Renal pelvis (tissue), 4 donors: ENCODE data around the gene APBA2. TPM values are rescaled to one million over a fixed set of nuclear protein-coding genes. Genes with fewer than 3 reads are reported as not detected.

Source experiments
- DNase-seq: peaks from one replicate; pipeline ENCODE4 v3.0.0-alpha.2; 2013
- polyA plus RNA-seq, 3 donors: library from polyadenylated mRNA; unstranded; fragments of 120-200 nt; gene quantifications; one replicate each; pipeline ENCODE4 v1.2.1, GENCODE V29; 2013; ENCODE audit not compliant: insufficient read length in 3 of 3

APBA2 gene
- polyA plus RNA-seq, 3 donors: 12.6 to 18.3 (median 15.3) TPM

DNA sequence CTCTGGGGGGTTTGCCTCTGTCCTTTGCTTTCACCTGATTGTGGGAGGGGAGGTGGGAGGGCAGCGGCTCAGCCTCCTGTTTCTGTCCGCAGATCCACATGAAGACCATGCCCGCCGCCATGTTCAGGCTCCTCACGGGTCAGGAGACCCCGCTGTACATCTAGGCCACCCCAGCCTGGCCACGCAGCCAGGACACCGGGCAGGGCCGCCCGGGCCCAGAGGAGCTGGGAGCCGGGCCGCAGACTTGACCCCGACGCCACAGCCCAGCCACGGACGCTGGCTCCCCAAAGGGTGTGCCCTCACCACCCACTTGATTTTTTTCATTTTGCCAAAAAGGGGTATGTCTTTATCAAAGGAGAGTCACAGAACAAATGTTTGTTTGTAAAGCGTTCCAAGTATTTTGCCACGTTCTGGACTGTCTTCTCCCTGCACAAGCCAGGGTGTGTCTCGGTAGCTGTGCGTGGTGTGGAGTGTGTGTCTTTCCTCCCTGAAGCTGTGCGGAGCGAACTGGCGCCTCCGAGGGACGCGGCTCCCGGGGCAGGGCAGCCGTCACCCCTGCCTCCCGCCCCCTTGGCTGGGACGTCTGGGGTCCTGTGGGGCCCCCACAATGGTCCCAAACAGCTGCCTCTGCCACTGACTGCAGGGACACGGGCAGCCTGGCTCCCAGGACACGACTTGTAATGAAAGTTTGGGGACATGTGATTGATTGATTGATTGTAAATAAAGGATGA is 231.4 kb downstream of the APBA2 start:
- DNase-seq: no peak

DNA sequence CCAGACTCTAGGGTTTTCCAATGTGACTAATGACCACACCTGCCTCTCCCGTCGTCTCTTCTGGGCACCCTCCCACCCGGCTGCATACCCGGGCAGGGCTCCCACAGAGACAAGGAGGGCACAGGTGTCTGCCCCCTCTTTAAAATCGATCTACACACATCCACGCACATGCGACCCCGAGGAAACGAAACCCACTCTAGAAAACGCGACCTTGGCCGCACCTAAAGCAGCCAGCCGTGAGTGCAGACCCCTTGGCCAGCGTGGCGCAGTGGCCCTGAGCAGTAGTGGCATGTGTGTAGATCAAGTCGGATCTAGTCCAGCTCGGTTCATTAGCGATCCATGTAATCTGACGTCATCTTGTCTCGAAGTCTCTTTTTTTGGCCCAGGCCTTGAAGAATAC is 232.0 kb downstream of the APBA2 start:
- DNase-seq: no peak

DNA sequence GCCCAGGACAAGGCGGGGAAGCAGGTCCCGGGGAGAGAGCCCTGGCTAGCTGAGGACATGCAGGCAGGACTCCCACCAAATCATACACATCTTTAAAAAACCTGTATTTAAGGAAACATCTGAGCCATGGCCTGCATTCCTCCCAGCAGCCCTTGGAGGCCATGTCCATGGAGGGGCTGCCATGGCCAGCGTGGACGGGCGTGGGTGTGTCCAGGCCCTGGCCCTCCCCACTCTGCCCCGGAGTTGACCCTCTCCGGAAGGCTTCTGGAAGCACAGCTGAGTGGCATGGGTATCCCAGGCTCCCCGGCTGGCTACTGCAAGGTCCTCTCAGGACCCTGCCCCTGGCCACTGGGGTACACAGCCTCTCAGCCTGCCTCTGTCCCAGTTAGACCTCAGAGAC is 234.1 kb downstream of the APBA2 start:
- DNase-seq: no peak

DNA sequence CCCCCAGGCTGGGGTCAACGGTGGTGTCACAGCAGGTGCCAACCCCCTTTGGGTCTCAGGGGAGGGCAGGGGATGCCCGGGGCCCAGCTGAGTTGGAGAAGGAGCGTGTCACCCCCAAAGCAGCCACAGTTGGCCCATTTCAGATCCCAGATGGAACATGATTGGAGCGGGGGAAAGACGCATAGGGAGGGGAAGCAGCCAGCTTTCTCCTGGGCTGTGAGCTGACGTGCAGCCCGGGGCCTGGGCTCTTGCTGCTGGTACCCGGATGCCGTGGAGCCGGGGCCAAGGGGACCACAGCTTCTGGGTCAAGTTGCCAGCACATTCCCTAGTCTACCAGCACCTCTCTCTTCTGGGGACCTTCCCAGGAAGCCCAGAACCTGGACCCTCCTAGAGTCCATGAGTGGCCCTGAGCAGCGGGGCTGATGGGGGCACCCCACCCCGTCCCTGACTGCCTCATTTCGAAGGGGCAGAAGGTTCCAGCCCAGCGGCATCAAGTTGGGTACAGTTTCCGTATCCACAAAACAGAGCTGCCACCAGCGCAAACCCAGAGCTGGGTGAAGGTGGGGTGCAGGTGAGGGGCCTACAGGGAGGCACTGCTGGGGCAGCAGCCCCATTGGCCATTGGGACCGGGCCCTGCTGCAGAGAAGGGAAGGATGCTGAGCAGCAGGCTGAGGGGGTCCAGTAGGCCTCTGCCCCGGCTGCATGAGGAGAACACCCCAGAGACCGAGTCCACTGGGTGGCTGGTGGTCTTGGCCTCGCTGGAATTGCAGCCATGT is 235.0 kb downstream of the APBA2 start:
- no peak for DNase-seq

DNA sequence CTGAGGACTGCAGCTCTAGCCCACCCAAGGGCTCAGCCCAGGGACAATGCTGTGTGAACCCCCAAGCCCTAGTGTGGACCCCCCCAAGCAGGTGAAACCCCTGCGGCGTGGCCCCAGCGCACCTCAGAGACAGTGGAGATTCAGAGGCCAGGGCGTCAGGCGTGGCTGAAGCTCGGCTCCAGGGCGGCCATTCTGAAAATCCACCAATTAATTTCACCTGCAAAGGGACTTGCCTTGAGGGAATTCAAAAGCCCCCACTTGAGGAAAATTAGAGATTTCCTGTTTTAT is 235.5 kb downstream of the APBA2 start:
- no peak for DNase-seq

DNA sequence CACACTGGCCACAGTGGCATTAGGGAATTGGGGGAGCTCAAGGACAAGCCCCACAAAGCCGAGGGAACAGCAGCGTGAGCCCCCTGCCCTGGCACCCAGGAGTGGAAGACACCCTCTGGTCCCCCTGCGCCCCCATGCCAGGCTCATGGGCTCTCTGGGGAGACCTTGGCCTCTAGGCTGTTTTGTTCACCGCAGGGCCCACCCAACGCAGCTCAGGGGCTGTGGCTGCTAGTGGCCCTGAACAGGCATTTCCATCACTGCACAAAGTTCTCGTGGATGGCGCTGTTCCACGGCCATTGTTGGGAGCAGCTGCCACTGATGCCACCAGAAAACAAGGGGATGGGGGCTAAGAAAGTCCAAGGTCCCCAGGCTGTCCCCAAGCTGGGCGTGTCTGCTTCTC is 236.1 kb downstream of the APBA2 start:
- DNase-seq: no peak

DNA sequence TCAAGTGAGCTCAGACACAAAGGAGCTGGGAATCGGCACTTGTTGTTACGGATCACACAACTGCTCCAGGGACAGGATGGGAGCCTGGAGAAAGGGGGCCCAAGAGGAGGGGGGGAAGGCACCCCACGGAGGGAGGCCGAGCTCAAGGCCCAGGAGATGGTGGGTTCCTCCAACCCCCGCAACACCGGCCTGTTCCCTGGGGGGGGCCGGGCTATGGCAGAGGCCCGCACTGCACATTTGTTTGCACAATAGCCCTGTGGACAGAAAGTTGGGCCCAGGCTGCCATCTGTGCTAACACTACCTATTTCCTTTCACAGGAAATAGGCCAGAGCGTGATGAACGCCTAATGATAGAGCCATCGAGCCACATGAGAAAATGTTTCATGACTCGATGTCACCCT is 236.7 kb downstream of the APBA2 start:
- no peak for DNase-seq

DNA sequence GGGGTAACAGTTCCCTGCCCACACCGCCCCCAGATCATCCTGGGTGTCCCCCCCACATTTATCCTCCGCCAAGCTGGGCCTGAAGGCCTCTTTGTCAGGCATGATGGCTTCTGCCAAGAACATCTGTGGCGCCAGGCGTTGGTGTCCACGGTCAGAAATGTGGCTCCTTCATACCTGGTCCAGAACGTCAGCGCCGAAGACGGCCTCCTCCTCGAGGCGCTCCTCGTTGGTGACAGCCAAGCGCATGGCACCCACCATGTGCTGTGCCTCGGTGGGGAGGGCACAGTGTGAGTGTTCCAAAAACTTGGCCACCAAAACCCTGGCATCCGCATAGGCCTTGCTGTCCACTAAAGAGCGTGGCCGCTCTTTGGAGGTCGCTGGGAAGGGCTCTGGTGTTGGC is 237.4 kb downstream of the APBA2 start:
- no peak for DNase-seq

DNA sequence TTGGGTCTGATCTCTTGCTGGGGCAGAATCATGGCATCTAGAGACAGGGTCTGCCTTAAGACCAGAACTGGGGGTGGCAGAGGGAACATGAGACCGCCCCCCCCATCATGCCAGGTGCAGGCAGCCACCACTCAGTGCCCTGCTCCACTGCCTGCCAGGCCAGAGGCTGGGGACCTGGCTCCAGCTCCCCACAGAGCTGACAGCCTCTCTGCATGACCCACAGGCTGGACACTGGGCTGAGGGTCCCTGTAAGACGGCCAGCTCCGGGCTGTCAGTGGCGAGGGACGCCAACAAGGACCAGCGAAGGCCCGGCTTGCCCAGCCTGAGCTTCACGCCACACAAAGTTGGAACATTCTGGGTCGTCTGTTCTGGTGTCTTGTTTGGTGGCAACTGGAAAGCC is 238.2 kb downstream of the APBA2 start:
- no peak for DNase-seq

DNA sequence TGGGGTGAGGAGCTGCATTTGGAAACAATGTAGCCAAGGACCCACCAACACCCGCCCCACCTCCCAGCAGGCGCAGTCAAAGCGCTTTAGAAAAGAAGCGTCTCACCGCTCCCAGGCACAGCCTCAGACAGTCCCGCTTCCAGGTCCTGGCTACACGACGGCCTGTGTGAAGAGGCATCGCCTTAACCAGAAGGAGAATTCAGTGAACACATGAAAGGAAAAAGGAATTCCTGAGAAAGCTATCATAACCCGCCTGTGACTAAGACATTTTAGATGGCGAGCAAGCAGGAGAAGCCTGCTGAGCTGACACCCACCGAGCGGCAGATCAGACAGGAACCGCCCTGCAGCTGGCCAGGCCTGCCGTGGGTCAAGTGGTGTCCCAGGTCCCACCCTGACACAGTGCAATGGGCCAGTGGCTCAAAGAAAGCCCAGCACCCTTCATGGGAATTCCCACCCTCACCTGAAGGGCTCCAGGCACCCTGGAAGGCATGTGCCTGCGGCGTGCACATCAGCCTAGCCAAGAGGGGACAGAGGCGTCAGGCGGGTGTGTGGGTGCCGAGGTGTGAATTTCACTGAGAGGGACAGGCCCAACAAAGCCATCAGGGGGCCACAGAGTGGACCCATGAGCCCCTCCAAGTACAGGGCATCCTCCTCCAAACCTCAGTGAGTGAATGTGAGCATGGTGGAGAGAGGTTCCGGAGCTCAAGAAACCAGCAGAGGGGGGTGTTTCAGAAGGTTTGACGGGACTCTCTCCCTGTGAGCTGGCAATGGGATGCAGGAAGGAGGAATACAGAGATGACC is 239.0 kb downstream of the APBA2 start:
- DNase-seq: no peak

DNA sequence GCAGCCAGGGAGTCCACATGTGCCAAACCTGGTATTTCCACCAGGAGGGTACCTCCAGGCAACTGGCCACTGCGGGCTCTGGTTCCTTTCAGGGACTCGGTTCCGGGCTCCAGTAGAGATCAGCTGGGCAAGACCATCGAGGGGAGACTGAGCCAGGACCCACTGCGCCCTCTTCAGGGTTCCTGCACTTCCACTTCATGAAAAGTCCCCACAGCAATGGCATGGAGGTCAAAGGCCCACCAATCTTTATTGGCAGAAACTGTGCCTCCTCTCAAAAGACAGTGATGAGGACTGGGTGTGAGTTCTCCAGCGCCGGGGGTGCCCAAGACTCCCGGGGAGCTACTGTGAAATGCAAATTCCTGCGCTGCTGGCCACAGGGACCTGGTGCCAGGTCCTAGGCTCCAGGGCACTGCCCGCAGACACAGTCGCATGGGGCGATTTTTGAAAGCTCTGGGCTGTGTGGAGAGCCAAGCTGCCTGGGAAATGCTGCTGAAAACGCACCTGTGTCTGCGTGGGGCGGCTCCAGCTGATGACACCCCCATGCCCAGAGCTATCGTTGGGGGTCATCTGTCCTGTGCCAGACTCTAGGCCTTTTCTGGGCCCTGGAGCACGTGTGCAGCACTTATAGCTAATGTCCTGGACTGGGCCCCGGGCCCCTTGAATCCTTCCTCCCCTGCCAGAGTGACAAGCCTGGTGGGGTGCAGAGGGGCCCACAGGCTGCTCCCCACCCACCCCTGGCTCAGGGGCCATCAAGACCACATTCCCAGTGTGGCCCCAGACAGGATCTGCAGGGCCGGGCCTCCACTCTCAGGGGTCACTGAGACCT is 239.8 kb downstream of the APBA2 start:
- DNase-seq: no peak

DNA sequence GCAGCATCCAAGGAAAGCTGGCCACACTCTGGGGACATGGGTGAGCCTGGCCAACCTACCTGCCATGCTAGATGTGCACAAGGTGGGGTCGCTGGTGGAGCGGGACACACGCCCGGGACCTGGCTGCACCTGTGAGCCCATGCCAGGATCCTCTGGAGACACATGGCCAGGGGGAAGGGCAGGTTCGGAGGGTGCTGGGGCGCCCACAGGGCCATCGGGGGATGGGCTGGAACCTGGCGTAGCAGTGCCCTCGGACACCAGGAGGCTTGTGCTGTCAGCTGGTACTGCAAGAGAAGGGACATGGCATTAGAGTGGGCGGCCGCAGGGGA is 240.4 kb downstream of the APBA2 start:
- no peak for DNase-seq

DNA sequence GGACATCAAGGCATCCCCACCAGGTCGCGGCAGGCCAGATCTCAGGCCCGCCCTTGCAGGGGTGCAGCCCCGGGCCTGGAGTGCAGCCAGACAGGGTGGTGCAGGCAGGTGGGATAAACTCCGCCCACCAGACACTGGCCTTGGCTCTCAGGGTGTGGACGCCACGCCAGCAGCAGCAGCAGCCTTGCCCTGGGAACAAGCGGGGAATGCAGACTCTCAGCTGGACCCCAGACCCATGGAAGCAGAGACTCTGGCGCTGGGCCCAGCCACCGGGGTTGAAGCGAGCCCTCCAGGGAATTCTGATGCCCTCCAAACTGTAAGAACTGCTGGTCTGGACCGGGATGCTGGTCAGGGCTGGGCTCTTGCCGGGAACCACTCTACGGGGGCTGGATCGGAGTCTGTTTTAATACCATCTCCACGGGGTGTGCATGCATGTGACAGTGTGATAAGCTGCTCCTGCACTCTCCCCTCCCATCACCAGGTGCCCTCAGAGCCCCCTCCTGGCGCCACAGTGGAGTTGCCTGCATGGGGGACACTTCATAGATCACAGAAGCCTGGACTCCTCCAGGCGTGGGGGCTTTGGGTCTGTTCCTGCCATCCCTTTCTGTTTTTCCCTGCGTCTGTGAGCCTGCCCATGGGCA is 241.2 kb downstream of the APBA2 start:
- DNase-seq: no peak

DNA sequence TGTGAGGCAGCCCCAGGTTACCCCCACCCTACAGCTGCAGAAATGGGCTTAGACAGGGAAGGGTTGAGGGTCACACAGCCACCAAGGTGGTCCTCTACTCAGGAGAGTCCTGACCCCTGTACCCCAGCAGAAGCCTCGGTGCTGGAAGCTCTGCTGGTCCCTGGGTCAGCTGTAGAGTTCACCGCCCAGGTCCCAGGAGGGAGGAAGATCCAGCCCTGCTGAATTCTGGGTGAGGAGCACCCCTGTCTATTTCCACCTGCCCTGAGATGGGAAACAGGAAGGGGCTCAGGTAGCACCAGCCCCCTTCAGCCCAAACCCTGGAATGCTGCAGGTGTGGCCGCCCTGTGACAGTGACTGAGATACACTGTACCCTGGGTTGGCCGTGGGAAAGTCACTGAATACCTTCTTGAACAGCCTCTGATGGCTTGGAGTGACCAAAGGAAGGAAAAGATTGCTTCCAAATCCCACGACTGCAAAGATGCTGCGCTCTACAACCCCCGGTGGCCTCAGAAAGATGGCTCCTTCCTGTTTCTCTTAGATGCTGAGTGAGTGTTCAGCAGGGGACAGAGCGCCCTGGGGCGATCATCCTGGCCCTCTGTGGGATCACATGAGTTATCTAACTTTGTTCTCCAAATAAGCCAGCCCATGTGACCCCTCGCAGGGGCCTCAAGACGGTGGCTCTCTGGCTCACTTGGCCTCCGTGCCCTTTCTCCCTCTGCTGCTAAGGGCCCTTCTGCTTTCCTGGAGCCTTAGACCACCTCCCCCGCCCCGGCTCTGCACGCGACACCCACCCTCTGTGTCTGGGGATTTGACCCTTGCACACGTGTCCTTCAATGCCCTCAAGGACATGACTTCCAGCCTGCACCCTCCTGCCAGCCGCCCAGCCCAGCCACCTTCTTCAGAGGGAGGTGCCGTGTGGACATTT is 242.0 kb downstream of the APBA2 start:
- DNase-seq: no peak

DNA sequence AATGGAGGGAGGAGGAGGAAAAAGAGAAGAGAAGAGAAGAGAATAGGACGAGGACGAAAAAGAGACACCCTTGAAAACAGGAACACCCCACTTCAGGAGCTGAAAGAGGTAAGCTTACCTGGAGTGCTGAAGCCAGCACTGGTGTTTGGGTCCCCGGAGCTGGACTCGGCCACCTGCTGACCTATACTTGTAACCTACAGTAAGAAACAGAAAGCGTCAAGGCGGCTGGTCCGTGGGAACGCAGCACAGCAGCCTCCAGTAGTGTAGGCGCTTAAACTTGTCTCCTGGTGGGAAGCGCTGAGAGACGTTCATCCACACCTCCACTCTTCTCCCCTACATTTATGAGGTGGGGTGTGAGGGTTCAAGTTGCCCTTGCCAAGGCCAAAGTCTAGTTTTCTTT is 242.9 kb downstream of the APBA2 start:
- no peak for DNase-seq

DNA sequence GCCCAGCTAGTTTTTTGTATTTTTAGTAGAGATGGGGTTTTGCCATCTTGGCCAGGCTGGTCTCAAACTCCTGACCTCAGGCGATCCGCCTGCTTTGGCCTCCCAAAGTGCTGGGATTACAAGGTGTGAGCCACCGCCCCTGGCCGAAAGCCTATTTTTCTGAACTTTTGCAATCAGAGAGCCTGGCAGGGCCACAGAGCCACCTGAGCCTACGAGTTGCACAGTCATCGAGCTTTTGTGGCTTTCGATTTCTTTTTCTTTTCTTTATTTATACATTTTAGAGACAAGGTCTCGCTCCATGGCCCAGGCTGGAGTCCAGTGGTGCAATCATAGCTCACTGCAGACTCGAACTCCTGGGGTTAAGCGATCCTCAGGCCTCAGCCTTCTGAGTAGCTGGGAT is 243.4 kb downstream of the APBA2 start:
- DNase-seq: no peak

DNA sequence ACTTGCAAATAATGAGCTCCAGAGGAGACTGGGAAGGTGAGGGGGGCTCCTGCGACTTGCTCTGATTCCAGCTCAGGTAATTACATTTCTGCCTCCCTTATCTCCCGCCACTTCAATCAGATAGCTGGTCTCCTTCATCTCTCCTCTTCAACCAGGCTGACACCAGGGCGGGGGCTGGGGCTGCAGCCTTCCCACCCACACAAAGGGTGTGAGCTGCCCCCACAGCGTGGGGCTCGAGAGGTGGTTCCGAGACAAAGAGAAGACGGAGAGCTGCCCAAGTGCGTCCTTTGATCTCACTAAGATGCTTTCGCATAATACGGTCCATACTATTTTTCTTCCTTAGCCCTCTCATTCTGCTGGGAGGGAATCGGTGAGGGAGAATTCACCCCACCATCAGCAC is 244.2 kb downstream of the APBA2 start:
- no peak for DNase-seq

DNA sequence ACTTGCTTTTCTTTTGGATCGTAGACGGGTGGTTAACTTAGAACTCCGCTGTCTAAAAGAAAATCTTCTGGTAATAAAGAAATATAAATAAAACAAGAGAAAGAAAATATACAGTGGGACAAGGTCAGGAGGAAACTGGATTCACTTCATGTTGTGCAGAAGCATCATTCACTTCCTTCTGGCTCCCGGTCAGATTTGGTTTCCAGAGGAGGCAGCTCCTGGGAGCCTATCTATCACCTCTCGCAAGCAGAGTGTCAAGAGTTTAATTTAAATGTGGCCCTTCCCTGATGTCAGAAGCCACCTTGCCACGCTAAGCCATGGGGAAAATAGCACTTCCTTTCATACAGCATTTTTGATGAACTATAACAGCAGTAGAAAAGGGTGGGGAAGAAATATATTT is 244.7 kb downstream of the APBA2 start:
- no peak for DNase-seq

DNA sequence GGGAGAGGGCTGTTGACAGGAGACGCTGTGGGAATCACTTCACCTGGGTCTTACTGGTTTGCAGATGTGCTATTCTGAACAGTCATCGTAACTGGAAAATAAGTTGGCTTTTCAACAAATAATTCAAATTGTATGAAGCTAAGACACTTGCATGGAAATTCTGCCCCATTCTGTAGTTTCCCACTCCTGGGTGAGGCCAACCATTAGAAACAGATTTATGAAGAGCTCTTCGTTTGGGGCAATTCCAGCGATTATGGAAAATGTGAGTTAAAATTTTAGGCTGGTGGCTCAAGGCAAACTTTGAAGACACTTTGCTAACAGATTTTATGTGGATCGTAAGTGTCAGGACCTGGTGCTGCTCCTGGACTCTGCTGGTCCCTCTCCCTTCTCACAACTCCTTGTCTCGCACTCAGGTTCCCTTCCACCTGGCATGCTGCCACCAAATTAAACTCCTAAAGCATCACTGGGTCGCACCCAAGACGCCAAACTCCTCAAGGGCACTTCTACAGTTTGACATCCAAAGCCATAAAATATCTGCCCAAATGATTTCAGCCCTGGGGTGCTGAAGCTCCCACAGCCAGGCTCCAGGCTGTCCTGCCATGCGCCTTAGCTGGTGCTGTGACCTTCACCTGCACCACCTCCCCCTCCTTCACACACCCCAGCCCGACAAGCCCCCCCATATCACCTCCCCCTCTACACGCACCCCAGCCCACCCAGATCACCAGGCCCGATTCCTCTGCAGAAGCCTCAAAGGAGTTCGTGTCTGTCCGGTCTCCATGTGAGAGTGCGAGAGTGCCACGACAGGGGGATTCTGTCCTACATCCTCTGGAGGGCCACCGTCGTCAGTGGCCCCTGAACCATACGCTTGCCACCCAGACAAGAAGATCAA is 245.4 kb downstream of the APBA2 start:
- DNase-seq: no peak
